Ectodermal cell (in vitro differentiated cells): ENCODE measurements around the gene TLCD4.
"Not testable (repeated sequence)": the region's sequence is repeated elsewhere in the genome, so short reads cannot be mapped to it uniquely, and the experiment has no call there.

Source experiments
- H3K27ac ChIP-seq: 2 replicates; pipeline ENCODE4 v1.7.0; 2013; ENCODE audit warnings: mild to moderate bottlenecking, low read depth, low read length; ENCODE audit not compliant: insufficient read depth, poor library complexity, severe bottlenecking
- H3K27me3 ChIP-seq: 2 replicates; pipeline ENCODE4 v1.7.0; 2013; ENCODE audit warnings: mild to moderate bottlenecking, low read length; ENCODE audit not compliant: insufficient read depth, control insufficient read depth, poor library complexity, severe bottlenecking
- H3K36me3 ChIP-seq: one replicate; pipeline ENCODE4 v1.7.0; 2013; ENCODE audit warnings: low read length; ENCODE audit not compliant: control insufficient read depth, insufficient read depth
- H3K4me1 ChIP-seq: one replicate; pipeline ENCODE4 v1.7.0; 2013; ENCODE audit warnings: low read length; ENCODE audit not compliant: control insufficient read depth, insufficient read depth
- H3K4me3 ChIP-seq: 2 replicates; pipeline ENCODE4 v1.7.0; 2013; ENCODE audit warnings: low read depth, low read length, control low read depth; ENCODE audit not compliant: insufficient read depth
- H3K9me3 ChIP-seq: 2 replicates; pipeline ENCODE4 v1.7.0; 2013; ENCODE audit warnings: mild to moderate bottlenecking, low read length, moderate library complexity; ENCODE audit not compliant: control insufficient read depth
- WGBS, 2 experiments: methylation state at CpG; one replicate each; pipeline ENCODE4 v1.1.7; 2013; ENCODE audit warnings: missing lambda C conversion rate in 2 of 2; 5-methylcytosine and 5-hydroxymethylcytosine counted together

TLCD4 gene

DNA sequence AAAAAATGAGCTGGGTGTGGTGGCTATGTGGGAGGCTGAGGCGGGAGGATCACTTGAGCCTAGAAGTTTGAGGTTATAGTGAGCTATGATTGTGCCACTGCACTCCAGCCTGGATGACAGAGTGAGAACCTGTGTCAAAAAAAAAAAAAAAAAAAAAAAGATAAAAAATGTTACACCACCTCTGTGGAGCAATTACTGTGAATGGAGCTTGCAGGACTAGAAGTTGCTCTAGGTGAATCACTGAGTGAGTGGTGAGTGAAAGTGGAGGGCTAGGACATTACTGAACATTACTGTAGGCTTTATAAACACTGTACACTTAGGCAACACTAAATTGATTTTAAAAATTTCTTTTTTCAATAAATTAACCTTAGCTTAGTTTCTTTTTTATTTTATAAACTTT is 21.9 kb downstream of the TLCD4 start:
- WGBS, 2 experiments = 100% methylated on average over 1 of the region's 1 CpG; no CpG with 5 or more reads in 1 of the 2 experiments
- Histone ChIP-seq H3K4me3 (no peak overlapping the region), H3K4me1 (no peaks in the 10 kb centered on the region), H3K27me3 (no peaks in the 10 kb centered on the region), H3K9me3 (no peaks in the 10 kb centered on the region), H3K36me3 (no peaks in the 10 kb centered on the region), H3K27ac (no peak overlapping the region)

DNA sequence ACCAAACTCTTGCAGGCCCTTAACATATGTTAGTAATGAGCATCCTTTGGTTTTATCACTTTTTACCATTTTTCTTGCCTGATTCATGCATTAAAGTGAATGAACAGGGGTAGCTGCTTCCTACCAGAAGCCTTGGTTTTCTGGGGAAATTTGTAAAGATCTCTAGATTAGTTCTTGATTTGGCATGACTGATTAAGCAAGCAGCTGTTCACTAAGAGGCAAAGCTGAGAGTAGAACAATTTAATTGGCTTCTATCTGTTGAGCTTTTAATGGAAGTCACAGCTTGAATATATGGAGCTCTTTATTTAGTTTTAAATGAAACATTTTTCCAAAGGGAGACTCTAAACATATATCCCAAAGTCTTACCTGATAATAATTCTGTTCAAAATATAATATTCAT is 23.6 kb downstream of the TLCD4 start:
- H3K36me3 ChIP-seq = no peaks in the 10 kb centered on the region
- no peak overlapping the region for H3K4me3 ChIP-seq
- H3K27me3 ChIP-seq = no peaks in the 10 kb centered on the region
- H3K9me3 ChIP-seq = no peaks in the 10 kb centered on the region
- no peaks in the 10 kb centered on the region for H3K4me1 ChIP-seq
- H3K27ac ChIP-seq = no peak overlapping the region

DNA sequence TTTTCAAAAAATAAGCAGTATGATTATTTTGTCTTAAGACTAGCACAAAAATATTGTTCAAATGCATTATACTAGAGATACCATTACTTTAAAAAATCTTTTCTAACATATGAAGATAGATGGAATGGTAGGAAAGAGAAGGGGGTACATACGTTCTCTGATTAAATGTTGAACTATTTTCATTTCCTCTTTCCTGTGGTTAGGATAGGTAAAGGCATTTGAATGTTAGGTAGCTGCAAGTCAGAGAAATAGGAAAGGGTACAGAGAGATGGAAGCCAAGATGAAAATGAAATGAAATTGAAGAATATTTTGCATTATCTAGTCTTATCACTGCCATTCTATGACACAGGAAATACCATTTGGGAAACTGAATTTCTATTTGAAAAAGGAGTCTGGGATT is 28.3 kb downstream of the TLCD4 start:
- H3K36me3 ChIP-seq = no peaks in the 10 kb centered on the region
- WGBS, 2 experiments = 94 to 100% methylated on average over 1 of the region's 1 CpG
- no peak overlapping the region for H3K4me3 ChIP-seq
- H3K9me3 ChIP-seq = no peaks in the 10 kb centered on the region
- no peak overlapping the region for H3K27ac ChIP-seq
- no peaks in the 10 kb centered on the region for H3K4me1 ChIP-seq
- H3K27me3 ChIP-seq = no peaks in the 10 kb centered on the region

DNA sequence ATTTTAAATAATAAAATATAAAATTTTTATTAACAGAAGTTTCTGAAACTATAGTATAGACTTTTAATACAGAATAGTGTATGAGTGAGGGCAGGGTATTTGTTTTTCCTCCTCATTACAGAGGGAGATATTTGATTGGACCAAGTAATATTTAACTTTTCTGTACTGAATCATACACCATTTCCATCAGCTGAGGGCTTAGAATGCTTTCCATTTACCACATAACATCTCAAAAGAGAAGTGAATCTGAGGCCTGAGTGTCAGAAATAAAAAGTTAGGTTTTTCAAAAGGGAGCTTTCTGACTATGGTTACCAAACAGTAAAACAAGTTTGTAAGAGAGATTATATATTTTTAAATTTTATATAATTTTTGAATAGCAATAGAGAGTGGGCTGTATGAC is 29.5 kb downstream of the TLCD4 start:
- H3K27ac ChIP-seq = no peak overlapping the region
- no peaks in the 10 kb centered on the region for H3K36me3 ChIP-seq
- no peak overlapping the region for H3K4me3 ChIP-seq
- H3K4me1 ChIP-seq = no peaks in the 10 kb centered on the region
- H3K27me3 ChIP-seq = no peaks in the 10 kb centered on the region
- no peaks in the 10 kb centered on the region for H3K9me3 ChIP-seq

DNA sequence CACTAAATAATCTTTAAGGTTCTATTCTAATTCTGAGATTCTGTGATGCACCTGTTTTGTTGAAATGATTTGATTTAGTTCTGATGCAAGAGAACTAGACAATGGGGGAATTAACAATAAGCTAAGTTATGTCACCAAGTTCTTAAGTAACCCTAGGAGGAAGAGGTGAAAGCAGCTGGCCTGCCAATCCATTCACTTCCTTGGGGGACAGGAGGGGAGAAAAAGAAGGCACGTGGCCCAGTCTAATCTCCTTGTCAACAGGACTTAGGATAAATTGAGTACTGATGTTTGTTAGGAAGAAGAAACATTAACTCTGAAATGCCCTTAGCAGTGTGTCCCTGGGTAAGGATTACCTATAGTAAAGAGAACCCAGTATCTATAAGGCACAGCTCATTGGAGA is 36.9 kb downstream of the TLCD4 start:
- no peaks in the 10 kb centered on the region for H3K9me3 ChIP-seq
- H3K27me3 ChIP-seq = no peaks in the 10 kb centered on the region
- no peak overlapping the region for H3K4me3 ChIP-seq
- WGBS, 2 experiments = 56 to 68% methylated on average over 1 of the region's 1 CpG
- H3K27ac ChIP-seq = no peak overlapping the region
- no peaks in the 10 kb centered on the region for H3K4me1 ChIP-seq
- H3K36me3 ChIP-seq = no peaks in the 10 kb centered on the region

DNA sequence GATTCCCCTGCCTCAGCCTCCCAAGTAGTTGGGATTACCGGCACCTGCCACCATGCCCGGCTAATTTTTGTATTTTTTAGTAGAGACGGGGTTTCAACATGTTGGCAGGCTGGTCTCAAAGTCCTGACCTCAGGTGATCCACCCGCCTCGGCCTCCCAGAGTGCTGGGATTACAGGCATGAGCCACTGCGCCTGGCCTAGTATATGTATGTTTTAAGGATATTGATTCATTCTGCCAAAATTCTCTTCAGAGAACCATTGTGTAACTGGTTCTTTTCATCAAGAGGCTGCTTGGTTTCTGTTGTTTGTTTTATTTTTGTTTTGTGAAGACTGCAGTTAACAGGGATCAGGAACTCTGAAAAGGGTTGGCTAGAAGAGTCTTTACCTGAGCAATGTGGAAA is 48.4 kb downstream of the TLCD4 start:
- not testable (repeated sequence) for H3K36me3 ChIP-seq, H3K9me3 ChIP-seq, H3K27ac ChIP-seq, H3K4me1 ChIP-seq, H3K4me3 ChIP-seq, H3K27me3 ChIP-seq
- 92 to 94% methylated on average over 6 of the region's 6 CpGs for WGBS, 2 experiments
